ENCODE data around the gene TBC1D3B.
"Not testable (repeated sequence)": the region's sequence is repeated elsewhere in the genome, so short reads cannot be mapped to it uniquely, and the experiment has no call there.

TBC1D3B gene

DNA sequence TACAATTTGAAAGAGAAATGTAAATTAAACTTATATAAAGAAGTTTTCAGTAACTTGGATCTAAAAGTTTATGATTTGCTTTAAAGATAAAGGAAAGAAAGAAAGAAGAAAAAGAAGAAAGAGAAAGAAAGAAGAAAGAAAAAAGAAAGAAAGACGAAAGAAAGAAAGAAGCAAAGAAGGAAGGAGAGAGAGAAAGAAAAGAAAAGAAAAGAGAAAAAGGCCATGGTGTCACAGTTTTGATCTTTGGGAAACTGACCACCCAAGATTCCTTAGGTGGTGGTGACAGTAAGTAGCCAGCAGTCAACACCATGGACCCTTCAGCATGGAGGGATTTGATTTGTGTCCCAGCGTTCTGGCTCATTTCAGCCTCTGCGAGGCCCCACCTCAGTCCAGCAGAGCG lies 24.7 kb upstream of the TBC1D3B start:
- DNase-seq (ENCODE audit: low spot score): not testable (repeated sequence)

DNA sequence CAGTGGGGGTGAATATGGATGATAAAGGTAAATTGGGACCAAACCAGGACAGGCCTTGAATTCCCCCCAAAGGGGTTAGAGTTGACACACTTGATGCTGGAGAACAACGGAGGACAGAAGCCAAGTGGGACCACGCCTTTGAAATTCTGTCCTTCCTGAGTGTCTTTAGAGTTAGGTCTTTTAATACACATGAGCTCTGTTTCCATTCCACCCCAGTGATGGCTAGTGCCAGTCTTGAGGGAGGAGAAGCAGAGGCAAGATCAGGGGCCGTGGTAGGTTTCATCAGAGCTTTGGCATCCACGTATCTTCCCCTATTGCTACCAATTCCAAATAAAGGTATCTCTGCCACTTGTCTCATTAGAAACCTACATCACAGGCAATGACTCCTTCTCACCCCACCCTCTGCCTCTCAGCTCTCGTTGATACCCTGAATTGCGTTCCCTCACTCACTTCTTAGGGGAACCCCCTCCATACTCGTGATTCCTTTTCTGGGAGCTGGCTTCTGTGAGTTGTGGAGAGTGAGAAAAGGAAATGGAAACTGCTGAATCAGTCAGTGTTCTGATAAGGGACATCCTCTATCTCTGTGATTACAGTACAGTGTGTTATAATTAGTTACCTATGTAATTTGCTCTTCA lies 22.5 kb upstream of the TBC1D3B start:
- no peak for DNase-seq (ENCODE audit: low spot score)

DNA sequence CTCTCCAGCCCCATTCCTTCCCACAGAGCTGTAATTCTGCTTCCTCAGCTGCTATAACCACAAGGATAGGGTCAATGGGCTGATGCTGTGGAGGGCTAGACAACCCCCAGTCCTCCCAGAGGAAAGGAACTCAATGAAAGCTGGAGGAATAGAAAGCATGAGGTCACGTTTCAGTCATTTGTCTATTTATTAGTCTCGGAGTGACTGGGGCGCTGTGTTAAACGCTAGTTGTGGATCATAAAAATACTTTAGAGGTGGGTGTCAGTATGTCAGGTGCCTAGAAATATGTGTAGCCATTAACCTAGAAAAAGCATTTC lies 20.9 kb upstream of the TBC1D3B start:
- no peak for DNase-seq (ENCODE audit: low spot score)

DNA sequence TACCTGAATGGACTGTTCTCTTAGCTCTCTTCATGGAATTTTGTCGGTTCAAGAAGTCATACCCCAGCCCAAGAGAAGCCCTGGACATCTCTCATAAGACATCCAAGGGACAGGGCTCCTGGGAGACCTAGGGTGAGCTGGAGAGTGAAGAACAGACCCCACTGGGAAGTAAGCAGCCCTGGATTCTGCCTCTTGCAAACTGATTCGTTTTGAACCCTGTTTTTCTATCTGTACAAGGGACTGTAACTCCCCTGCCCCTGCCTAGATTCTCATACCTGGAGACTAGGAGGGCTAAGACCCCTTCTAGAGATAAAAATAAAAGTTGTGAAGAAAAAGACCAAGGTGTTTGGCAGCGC lies 19.7 kb upstream of the TBC1D3B start:
- no peak for DNase-seq (ENCODE audit: low spot score)

DNA sequence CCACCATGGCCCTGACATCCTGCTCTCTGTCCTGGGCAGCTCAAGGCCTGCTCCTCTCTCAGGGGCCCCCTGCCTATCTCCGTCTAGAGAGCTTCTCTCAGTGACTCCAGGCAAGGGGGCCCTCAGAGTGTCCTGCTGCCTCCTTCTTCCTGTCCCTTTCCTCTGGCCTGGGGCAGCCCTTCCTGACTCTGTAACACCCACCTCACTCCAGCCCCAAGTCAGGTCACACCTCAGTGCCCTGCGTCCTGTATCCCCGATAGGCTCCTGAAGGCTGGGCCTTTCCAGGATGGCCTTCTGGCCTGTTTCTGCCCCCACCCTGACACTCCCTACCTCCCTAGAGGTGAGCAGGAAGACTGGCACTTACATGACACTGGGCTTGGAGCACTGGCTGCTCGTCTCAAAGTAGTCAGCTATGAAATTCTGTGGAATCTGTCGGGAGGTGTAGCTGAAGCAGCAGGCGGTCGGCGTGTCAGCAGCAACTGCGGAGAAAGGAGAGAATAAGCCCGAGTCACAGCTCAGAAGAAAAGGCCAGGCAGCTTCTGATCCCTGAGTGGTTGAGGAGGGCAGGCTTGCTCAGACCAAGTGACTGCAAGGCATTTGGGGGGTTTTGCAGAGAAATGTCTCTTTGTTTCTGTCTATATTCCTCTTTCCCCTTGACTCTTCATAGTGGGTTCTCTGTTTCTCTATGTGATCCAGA lies 19.1 kb upstream of the TBC1D3B start:
- no peak for DNase-seq (ENCODE audit: low spot score)

DNA sequence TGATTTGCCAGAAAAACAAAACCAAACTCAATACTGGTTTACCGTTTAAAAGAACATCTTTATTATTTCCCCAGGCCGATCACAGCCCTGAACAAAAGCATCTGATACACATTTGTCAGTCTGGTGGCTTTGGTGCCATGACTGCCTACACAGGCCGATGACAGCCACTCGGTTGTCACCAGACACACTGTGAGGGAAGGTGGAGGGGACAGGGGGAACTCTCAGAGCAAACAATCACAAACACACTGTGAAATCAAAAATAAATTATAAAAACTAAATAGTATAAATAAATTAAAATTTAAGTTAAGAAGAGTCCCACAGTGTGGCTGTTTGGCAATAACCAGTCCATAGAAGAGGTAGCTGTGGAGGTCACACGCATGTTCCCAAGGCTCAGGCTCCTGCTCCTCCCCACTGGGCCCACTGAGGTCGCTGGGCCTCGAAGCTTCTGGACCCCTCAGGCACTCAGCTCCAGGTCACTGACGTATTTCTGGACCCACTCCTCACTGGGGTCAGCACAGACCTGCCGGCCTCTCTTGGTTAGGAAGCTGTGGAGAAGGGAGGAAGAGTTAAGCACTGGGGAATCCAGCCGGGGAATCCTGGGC lies 18.5 kb upstream of the TBC1D3B start:
- not testable (repeated sequence) for DNase-seq (ENCODE audit: low spot score)

DNA sequence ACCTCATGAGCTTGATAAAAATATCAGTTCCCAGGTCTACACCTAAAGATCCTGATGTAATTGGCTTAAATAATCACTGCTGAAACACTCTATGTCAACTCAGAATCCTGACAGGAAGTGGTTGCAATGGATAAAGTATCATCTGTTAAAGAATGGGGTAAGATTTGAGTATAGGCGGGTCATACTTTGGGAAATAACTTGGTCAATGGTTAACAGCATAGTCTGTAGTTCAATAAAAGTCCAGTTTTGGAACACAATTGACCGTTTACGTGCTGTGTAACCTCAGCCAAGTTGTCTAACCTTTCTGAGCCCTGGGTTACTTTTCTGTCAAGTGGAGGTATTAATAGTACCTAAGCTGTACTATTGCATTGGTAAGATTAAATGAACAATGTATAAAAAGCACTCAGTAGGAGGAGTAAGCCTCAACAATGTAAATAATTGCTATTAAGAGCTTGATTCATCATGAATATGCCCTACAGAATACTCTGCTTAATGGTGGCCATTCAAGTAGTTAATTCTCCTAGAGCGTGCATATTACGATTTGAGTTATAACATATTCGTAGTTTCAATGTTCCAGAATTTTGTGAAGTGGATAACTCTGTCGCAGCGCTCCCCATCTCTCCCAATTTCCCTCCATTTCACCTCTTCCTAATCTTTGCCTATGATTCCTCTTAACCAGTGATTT lies 17.9 kb upstream of the TBC1D3B start:
- not testable (repeated sequence) for DNase-seq (ENCODE audit: low spot score)

DNA sequence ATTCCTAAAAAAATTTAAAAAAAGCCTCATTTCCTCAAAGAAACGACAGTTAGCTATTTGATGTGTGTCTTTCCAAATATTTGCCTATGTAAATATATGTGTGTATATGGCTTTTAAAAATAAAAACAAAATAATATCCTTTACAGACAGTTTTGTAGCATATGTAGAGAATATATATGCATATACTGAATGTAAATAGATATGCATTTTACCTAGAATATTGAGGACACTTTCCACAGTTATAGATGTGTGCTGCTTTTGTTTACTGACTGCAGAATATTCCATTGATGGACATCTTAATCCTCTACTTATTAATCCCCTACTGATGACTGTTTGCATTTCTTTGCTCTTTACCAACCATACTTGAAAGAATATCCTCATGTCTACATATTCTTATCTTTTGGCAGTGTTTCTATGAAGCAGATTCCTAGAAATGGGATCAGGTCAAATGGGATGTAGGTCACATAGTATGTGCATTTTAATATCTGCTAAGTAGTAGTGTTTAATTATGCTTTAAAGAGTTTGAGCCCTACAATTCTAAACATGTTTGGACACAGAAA lies 16.9 kb upstream of the TBC1D3B start:
- DNase-seq (ENCODE audit: low spot score): no peak

DNA sequence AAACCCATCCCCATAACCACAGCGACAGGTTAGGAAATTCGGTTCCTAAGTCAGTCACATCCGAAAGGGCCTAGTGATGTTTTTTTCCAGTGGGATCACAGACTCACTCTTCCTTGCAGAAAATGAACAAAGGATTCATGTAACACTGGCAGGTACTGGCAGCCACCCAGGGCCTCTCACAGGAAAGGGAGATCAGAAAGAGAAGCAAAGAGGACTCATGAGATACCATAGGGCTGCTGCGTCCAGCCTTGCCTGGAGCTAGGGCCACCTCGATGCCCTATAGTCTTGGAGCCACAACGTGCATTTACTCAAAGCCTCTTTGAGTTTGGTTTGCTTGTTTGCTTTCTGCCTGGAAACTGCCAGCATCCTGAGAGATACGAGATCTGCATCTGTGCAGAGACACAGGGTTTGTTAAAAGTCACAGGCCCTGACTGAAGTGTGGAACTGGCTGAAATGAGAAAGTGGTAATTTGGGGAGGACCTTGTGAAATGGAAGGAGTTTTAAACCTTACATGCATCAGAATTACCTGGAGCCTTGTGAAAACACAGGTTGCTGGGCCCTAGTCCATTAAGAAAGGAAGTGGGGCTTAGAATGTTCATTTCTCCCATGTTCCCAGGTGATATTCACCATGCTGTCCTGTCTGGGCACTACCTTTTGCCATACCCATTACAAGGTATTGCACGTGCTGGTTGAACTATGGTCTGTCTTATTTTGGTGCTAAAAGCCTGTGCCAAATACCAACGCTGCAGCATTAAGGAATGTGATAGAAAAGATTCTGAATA lies 14.3 kb upstream of the TBC1D3B start:
- not testable (repeated sequence) for DNase-seq (ENCODE audit: low spot score)

DNA sequence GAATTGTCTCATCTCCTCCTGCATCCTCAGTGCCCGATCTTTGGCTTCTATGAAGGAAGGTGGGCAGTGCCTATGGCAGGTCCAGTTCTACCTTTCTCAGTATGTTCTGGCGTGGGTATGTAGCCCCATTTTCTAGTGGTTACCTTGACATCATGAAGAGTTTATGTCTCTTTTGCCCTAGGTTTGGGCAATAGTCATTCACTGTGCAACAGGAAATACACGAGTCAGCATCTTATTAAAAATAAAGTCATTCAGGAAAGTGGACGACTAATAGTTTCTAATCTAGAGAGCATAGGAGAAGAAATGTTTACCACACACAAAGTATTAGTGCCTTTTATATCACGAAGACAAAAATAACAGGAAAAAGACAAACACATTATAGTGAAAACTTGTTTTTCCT lies 13.6 kb upstream of the TBC1D3B start:
- DNase-seq (ENCODE audit: low spot score): not testable (repeated sequence)

DNA sequence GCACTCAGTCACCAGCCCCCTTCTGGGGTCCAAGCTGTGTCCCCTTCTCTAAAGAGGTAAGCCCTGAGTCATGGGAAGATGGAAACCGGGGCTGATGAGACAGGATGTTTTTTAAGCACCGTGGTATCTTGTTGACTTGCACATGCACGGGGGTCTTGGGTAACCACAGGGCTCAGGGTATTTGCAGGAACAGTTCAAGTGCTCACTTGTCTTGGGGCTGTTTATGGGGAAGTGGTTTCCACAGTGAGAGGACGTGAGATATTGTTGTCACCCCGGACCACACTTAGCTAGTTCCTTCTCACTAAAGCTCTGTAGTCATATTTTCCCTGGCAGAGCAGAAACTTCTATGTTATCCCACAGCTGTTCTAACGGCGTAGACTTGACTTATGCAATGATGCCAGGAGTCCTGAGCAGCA lies 12.5 kb upstream of the TBC1D3B start:
- DNase-seq (ENCODE audit: low spot score): no peak

DNA sequence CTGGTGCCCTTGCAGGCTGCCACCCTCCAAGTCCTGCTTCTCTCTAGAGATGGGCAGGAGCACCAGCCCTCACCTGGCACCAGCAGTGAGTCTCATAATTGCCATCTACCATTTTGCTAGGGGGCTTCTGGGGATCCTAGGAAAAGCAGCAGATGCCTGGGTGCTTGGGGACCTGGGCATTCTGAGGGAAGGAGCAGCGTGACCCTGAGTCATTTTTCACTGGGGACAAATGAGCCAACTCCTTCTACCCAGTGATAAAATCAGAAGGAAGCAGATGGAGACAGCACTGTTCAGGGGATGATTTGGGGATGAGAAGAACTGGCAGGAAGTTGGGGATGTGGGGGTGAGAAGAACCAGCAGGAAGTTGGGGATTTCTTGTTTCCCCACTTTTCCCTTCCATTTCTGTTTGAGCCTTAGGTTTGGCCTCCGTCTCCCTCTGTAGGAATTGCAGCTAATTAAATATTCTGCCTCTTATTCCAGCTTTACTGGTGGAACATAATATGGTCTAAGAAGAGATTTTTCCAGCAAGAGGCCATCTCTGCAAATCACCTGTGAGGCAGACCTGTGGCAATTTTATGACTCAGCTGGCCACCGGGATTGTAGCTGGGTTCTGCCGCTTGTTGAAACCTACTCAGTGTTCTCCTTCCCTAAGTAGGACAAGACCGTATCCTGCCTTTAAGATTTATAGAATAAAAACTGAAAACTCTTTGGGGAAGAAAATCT lies 11.7 kb upstream of the TBC1D3B start:
- not testable (repeated sequence) for DNase-seq (ENCODE audit: low spot score)

DNA sequence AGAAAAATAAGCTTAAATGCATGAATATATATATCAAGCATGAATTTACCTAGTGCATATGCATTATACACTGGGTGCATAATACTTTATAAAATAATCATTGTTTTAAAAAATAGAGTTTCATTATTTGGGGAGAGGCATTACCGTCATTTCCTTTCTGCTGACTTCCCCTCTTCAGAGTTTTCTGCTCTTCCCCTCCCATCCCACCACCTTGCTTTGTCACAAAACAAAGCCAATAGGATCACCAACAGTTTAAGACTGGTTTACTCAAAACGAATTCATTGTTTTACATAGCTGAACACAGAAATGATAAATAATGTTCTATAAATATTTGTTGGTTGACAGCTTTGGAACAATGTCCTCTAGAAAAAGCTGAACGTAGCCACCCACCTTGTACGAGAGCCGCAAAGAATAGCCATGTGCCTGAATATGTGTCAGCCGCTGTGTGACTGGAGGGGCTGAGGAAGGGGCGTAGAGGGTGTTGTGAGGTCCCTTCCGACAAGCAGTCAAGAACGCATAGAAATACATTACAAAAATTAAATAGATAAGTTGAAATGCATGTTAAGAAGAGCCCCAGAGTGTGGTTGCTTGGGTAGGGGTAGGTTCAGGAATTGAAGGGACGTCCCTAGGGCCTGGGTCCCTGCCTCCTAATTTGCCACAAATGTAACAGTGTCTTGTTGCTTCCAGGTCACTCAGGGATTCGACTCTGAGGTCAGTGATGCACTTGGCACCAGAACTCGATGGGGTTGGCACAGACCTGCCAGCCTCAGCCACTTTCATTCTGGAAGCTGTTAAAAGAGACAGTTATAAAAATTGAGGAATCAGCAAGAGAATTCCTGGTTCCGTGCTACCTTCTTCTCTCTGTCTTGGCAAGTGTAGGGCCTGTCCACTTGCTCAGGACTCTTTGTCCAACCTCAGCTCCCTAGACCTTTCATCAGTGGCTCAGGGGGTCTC lies 10.7 kb upstream of the TBC1D3B start:
- not testable (repeated sequence) for DNase-seq (ENCODE audit: low spot score)

DNA sequence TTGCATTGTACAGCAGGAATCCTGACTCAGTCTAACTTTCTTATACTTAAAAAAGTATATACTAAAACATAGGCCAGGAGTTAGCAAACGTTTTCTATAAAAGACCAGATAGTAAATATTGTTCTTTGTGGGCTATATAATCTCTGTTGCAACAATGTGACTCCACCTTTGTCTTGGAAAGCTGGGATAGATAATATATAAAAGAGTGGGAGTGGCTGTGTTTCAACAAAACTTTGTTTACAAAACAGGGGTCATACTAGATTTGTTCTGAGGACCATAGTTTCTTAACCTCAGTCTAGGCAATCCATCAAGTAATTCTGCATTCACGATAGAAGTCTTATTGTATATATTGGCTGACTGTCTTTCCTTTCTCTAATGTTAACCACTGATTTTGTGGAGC lies 9.0 kb upstream of the TBC1D3B start:
- DNase-seq (ENCODE audit: low spot score): no peak

DNA sequence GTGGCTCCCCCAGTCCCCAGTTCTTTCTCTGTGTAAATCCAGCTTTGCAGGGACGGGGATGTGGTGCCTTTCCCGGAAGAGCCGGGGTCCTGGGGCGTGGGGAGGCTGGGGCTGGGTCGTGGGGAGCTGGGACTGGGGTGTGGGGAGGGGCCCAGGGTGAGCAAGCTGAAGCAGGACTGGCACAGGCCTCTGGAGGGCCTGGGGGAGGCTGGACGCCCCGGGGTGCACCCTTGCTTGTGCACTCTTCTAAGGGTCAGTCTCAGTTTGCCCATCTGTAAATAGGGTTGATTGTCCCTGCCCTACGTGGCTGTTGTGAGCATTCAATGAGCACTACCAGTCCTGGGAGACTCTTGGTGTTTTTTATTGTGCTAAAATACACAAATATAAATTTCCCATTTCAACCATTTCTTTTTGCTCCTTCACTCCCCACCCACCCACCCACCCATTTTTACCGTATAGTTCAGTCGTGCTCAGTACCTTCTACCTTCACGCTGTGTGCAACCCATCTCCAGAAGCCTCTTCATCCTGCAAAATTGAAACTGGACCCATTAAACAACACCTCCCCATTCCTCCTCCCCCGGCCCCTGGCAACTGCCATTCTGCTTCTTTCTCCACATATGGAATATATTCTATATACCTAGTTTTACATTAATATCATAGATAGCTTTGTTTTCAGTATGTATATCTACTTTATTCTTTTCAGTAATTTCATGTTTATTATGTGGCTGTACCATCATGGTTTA lies 7.8 kb upstream of the TBC1D3B start:
- DNase-seq (ENCODE audit: low spot score): no peak

DNA sequence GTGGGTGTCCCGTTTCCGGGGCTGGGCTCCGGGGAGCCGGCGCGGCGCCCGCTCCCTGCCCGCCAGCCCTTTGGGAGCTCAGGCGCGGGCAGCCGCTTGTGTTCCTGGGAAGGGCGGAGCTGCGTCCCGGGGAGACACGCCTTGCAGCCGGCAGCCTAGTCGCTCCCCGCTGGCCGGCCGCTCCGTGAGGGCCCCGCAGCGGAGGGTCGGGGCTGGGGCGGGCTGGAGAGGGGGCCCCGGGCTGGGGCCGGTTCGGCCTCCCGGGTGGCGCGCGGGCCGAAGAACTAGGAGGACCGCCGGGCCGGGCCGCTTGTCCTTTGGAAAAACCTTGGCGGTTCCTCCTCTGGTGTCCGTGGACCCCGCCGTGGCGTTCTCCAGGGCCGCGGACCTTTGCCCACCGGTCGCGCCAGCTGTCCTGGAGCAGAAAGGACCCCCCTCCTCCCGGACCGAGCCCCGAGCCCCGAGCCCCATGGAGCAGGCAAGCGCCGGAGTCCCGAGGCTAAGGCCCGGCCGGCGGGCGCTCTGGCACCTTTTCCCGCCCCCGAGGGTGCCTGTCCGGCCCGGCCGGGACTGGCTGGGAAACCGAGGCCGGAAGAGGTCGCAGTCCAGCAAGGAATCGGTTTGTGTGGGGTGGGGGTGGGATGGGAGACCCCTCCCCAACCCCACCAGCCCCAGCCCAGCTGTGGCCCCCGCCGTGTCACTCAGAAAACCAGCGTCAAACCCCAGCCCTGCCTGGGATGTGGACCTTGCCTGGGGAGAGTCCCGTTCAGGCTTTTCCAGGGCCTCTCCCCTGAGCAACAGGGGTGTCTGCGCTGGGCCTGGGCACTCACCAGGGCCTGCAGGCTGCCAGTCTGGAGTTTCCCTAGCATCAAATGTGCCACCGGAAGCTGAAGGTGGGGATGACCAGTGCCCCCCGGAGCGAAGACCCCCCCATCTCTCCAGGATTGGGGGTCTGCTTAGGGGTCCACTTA lies 6.8 kb upstream of the TBC1D3B start:
- no peak for DNase-seq (ENCODE audit: low spot score)

DNA sequence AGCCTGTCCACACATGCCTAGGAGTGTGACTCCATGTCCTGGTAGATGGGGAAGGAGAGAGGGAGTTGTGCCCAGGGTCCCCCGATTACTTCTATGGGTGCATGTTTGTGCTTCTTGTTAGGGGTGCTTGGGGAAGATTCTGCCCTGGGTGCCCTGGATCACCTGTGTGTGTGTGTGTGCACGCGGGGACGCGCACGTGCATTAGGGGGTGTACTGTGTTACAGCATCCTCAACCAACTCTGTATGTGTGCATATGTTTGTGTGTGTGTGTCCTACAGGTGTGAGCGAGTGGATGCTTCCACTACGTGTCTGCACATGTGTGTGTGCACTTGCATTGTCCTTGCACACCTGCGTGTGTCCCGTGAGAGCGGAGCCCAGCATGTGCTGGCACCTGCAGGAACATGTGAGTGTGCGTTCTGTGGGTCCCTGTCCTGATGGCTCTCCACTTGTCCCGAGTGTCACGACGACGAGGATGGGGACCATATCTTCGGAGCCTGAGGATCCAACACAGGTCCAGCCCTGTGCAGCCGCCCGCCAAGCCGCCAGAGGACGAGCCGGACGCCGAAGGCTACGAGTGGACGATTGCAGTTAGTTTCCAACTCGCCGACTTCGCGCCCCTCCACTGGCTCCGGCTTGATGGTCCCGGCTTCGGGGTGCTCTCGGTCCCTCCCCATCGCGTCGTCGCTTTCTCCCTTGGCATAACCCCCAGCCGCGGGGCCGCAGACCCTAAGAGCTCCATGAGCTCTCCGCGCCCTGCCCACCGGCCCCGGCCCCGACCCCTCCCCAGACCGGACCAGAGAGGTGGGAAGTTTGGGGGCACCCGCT lies 6.0 kb upstream of the TBC1D3B start:
- DNase-seq (ENCODE audit: low spot score): no peak

Measured in hepatic stellate cell (primary cell).